ENCODE results near the gene PTPN6.

PTPN6 gene

DNA sequence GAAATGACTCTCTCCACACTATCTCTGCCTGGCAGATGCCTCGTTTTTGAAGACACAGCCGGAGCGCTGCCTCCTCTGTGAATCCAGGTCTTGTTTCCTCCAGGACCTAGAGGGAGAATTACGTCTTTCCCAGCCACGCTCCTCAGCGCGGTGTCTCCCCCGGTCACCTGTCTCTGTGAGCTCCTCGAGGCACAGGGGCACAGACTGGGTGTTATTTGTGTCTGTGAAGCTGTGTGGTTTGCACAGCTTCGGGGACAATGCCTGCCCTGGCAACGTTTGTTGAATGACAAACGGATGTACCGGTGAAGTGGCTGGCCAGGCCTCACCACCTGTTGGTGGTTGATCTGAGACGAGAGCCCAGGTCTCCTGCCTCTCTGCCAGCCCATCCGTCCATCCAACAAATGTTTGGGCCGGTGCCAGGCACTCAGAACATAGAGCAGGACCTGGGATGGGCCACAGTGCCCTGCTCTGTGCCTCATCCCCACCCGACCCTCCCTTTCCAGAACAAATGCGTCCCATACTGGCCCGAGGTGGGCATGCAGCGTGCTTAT is 6.1 kb downstream of the PTPN6 start:
- DNase-seq = no peak

DNA sequence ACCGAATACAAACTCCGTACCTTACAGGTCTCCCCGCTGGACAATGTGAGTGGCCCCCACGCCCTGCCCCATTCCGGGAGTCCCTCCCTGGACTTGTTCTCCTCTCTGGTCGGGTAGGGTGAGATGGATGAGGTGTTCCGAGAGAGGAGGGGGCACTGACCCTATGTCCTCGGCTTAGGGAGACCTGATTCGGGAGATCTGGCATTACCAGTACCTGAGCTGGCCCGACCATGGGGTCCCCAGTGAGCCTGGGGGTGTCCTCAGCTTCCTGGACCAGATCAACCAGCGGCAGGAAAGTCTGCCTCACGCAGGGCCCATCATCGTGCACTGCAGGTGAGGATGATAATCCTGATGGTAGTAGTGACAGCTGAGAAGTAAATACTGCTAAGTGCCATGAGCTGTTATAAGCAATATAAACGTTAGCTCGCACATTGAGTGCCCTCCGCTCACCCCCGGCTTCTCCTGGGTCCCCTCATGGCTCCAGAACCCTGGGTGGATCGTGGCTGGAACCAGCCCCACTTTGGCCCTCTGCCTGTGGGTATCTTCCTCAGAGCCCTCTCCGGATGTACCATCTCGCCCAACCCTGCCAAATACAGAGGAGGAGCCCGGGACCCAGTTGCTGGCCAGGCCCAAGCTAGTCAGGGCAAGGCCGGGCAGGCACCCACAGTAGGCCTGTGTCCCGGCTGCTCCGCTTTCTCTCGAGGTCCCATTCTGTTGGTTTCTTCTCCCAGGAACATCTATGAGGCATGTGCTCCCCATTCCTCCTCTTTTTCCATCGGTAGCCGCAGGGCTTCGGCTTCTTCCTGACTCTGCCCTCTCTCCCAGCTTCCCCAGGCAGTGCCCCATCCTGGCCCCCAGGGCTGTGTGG is 6.8 kb downstream of the PTPN6 start:
- DNase-seq = no peak

DNA sequence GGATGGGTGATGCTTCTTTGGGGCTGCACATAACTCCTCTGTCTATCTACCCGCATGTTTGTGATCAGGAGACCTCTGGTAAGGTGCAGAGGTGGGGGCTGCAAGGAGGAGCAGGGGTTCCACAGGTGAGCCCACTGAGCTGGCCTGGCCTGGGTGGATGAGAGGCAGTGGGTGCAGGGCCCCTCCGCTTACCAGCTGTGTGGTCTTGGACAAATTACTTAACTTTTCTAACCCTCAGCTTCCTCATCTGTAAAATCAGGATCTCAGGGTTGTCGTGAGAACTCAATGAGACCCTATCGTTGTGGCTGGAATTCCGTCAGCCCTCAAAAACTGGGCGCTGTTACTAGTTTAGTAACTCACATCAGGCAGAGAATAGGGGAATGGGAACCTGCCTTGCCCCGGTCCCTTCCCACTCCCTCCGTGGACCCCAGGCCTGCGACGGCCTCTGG is 7.5 kb downstream of the PTPN6 start:
- no peak for DNase-seq

DNA sequence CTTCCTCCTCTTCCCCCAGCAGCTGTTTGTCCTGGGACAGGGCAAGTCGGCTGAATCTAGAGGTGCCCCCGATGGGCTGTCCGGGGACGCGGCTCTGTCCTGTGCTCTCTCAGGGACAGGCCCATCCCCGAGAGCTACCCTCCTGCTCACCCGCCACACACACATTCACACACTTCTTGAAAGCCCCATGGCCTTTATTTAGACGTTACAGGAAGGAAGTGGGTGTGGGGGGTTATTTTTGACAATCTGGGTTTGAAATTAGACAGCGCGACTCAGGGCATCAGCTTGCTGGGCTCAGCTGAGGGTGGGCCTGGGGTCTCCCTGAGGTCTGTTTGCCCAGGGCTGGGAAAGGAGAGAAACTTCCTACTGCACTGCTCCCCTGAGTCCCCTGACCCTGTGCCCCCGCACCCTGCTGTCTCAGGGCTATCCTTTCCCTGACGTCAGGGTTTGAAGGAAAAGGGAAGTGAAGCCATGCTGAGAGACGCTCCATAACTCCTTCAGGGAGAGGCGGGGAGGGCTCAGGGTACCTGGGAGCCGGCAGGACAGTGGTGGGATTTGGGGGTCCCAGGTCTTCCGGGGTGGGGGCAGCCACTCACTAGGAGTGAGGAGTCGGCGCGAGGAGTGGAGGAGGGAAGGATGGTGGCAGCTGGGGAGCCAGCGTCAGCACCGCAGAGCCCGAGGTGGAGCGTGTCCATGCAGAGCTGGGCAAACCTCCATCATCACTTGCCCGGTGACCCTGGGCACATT is 8.1 kb downstream of the PTPN6 start:
- no peak for DNase-seq

DNA sequence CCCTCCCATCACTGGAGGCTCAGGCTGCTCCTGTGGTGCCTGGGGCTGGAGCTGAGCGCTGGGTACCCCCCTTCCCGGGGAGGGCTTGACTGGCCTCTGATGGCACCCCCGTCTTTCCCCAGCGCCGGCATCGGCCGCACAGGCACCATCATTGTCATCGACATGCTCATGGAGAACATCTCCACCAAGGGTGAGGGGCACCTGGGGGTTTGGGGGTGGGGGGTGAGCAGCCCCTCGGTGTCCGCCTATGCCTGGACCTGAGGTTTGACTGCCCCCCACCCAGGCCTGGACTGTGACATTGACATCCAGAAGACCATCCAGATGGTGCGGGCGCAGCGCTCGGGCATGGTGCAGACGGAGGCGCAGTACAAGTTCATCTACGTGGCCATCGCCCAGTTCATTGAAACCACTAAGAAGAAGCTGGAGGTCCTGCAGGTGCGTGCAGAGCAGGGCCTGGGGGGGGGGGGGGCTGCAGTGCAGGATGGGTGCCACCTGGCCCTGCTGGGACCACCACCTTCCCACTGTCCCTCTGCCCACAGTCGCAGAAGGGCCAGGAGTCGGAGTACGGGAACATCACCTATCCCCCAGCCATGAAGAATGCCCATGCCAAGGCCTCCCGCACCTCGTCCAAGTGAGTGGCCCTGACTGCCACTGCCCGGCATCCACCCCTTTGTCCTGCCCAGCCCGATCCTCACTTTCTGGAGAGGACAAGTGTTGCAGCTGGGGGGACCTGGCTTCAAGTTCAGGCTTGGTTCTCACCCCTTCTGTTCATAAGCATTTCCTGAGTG is 8.8 kb downstream of the PTPN6 start:
- DNase-seq = no peak

DNA sequence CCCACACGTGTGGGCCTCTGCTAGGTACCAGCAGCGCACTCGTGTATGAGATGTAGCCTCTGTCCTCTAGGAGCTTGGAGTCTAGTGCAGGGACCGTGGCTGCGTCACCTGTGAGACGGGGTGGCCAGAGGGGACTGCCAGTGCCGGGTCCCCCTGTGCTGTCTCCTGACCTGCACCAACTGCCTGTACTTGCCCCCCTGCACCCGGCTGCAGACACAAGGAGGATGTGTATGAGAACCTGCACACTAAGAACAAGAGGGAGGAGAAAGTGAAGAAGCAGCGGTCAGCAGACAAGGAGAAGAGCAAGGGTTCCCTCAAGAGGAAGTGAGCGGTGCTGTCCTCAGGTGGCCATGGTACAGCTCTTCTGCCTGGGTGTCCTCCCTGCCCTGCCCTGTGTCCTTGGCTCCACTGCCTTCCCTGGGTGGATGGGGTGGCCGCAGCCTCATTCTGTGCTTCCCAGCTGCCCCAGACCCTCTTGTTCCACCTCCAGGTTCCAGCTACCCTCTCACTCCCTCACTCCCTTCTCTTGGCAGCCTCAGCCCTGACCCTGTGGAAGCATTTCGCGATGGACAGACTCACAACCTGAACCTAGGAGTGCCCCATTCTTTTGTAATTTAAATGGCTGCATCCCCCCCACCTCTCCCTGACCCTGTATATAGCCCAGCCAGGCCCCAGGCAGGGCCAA is 9.6 kb downstream of the PTPN6 start:
- peak; percentile 28 for DNase-seq

DNA sequence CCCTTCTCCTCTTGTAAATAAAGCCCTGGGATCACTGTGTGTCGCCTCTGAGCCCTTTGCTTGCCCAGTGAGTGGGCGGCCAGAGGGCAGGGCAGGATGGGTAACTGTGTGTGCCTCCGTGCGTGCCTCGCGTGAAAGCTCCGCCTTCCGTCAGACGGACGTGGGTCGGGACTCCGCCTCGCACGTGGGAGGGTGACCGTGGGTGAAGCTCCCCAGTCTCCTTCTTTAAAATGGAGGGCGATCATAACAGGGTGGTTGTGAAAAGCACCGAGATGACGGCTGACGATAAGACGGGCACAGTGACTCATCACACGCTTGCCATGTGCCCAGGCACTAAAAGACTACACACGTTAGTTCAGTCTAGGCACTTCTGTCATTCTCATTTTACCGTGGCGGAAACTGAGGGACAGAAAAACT is 10.1 kb downstream of the PTPN6 start:
- no peak for DNase-seq

DNA sequence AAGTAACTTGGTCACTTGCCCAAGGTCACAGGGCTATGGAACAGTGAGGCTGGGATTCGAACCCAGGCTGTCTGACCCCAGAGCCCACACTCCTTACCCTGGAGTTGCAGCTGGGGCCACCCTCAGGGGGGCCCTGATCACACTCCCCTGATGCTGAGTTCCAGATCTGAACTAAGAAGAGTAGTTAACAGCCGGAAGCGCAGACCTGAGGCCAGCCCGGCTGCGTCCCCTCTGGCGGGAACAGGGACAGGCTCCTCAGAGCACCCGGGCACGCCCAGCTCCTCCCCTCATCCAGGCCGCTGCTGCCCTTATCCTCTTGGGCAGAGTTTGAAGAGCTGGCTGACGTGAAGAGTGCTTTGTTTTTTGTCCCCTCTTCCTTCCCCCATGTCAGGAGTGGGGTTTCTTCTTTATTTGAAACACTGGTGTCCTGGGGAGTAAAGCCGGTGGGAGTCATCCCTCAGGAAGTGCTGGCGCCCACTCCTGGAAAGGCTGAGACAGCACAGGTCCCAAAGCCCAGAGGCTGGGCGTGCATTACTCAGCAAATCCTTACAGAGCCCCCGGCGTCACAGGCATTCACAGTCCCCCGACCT is 10.6 kb downstream of the PTPN6 start:
- DNase-seq = peak; percentile 86

DNA sequence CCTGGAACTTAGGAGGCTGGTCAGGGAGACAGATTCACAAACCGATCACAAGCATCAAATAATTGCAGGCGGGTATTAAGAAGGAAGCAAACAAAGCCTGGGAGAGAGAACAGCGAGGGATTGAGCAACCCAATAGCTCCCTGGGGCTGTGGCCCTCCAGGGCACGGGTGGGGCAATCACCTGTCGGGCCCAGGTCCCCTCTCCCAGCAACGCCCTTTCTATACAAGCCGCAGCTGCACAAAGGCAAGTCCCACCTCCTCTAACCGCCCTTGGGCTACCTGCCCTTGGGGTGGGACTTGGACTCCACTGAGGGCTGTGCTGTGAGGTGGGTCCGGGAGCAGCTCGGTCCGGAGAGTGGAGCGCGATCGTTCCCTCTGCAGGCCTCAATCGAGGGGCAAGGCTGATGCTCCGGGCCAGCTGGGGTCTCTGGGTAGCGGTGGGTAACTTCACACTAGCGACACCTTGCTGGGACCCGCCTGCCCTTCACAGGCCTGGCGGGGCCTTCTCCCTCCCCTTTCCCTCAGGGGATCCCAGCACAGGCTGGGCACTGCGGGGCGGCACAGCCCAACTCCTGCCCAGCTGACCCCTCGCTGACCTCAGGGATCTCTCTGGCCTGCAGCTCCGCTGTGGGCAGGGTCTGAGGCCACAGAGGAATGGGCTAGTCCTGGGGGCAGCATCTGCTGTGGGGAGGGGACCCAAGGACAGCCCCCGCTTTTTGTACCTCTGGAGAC is 11.3 kb downstream of the PTPN6 start:
- DNase-seq = no peak

DNA sequence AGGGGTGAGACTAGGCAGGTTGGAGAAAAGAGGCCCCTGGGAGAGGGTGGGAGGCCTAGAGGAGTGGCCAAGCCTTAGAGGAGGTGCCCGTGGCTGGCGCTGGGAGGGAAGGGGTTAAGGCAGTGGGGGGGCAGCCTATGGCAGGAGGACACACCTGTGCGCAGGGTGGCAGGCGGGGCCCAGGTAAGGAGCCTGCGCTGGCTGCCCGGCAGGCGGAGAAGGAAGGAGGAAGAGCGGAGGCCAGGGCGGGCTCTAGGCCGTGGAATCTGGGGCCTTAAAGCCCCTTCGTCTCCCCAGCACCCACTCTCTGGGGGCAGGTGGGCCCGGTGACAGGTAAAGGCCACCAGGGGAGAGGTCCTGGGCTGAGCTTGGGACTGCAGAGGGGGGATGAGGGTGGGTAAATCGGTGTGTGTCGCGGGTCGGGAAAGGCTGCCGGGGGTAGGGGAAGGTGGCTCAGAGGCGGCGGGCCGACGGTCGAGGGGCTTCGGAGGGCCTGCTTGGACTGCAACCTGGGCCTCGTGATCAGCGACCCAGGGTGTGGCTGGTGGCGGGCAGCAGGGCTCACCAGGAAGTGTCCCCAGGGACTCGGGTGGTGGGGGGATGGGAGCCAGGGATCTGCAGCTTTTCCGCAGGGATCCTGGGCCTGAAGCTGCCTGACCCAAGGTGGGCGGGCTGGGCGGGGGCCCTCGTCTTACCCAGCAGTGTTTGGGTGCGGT is 12.0 kb downstream of the PTPN6 start:
- DNase-seq = no peak

DNA sequence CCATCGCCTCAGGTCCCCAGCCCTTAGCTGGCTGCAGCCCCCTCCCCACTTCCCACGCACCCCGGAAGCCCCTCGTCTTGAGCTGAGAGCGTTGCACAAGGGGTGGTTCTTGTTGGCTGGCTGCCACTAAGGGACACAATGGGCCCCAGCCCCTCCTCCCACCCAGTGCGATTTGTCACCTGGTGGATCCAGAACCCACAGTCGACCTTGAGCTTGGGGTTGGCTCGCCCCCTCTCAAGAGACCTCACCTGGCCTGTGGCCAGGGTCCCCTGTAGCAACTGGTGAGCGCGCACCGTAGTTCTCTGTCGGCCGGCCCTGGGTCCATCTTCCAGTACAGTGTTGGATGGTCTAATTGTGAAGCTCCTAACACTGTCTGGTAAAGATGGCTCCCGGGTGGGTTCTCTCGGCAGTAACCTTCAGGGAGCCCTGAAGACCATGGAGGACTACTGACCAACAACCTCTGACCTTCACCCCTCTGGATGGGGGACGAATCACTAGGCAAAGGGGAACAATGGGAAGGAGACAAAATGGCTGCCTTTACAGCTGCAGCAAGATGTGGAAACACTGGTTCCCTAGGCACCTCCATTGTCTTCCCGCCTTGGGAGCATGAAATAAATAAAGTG is 12.7 kb downstream of the PTPN6 start:
- DNase-seq = no peak

DNA sequence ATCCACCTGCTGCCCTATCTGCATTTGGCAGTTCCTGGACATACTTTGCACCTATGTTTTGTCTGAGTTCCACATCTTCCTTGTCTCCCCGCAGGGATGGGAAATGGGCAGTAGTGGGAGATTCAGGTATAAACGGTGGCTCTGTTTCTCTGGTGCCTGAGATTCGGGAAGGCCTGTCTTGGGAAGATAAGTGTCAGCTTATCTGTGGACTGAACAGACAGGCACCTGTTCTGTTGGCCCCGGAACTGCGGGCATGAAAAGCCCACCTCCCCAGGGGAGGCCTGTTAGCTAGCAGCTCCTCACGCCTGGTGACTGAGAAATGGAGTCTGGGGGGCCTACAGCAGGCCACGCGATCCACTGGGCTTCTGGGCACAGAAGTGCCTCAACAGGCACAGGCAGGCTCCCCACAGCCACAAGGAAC is 13.5 kb downstream of the PTPN6 start:
- DNase-seq = no peak

DNA sequence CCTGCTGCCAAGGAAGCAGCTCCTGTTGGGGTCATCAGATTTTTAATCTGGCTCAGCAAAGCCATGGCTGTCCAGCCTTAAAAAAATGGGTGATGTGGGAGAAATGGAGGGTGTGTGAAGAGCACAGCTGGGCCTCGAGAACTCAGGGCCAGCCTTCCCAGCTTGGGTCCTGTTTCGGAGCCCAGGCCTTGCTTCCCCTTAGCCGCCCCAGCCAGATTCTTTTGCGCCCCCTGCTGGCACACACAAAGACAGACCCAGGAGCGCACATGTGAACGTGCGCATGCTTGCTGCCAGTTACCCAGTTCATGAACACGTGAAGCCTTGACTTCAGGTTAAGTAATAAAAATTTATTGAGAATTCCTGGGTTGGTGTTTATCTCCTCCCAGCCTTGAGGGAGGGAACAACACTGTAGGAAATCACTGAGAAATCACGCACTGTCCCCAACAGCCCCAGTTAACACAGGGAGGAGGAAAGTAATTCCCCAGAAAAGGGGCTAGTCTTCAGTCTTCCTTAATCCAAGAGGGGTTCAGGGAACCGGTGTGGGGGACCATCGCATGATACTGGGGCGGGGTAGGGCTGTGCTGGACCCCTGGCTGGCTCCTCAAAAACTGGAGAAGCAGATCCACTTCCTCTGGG is 14.0 kb downstream of the PTPN6 start:
- DNase-seq = peak; percentile 76

DNA sequence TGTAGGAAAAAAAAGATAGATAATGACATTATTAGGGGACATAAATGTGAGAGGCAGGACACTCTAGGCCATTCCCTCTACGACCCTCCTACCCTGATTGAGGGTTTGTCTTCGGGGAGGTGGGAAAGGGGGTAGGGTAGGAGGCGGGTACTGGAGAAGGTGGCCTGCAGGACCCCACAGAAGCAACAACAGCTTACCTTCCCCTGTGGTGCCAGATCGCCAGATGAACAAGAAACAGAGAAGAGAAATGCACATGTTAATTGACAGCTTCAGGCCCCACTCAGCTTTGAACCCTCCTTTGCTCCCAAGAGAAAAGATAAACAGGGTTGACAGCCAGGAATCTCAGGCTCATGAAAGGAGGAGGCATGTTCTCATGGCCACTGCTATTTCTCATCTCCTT is 14.6 kb downstream of the PTPN6 start:
- no peak for DNase-seq

DNA sequence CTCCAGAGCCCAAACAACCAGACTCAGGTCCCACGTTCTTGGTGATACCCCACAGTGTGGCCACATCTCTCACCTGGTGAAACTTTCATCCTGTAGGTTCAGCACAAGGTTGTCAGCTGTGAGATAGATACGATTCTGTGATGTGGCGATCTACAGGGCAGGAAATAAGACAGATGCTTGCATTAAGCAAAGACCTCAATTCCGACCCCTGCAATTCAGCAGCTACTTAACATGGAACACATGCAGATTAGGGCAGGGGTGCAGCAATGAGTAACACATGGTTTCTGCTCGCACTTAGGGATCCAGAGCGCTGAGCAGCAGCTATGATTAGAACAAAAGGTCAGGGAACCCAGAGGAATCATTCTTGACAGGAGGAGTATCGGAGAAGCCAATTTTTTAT is 15.2 kb downstream of the PTPN6 start:
- DNase-seq = no peak

DNA sequence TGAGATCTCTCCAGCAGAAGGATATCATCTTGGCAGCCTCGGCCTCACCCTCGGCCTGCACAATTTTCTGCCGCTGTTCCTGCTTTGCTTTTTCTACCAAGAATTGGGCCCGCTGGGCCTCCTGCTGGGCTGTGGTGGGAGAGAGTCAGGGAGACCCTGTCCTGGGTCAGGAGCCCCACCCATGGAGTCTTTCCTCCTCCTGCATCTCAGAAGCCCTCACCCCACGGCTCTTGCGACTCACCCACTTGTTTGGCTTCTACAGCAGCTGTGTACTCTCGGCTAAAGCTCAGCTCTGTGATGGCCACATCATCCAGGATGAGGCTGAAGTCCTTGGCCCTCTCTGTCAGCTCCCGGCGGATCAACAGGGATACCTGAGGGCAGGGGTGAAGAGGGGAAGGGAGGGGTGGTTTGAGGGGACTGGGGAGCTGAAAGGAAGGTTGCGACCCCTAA is 16.5 kb downstream of the PTPN6 start:
- DNase-seq = no peak

DNA sequence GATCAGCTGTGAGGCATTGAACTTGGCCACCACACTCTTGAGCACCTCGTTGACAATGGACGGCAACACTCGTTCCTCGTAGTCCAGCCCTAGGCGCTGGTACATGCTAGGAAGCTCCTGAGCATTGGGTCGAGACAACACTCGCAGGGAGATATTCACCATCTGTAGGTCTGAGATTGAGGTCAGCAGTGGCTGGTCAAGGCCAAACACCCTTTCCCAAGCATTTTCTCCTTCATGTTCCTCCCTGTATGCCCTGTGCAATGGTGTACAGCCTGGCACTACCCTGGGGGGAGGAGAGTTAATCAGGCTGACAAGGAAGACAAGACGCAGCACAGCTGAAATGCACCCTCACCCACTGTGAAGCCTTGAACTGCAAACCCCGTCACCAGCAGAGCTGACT is 17.3 kb downstream of the PTPN6 start:
- DNase-seq = no peak

DNA sequence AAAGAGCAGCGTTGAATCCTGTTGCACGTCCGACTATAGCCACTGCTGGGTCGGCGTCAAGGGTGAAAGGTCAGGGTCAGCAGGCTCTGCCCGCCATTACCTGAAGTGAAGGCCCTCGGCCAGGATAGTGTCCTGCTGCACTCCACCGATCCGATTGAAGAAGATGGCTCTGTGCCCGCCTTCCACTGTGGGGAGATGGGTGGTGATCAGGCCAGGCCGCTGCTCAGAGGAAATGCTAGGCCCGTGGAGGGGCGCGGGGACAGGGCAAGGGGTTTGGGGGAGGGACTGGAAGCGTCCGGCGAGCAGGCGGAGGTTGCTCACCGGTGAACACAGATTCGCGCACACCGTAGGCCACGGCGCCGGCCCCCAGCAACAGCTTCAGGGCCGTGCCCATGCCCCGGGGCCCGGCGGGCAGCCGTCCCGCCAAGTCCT is 19.0 kb downstream of the PTPN6 start:
- DNase-seq = no peak

DNA sequence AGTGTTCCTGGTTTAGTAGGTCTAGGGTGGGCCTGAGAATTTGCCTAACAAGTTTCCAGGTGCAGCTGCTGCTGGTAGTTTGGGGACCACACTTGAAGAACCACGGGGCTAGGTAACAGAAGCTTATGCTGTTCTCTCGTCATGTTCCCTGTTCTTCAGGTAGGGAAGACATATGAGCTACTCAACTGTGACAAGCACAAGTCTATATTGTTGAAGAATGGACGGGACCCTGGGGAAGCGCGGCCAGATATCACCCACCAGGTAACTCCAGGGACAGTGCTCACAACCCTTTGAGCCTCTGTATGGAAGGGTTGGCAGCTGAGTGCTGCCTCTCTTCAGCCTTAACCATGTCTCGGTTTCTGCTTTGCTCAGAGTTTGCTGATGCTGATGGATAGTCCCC is 23.0 kb downstream of the PTPN6 start:
- DNase-seq = no peak
